ENCODE data around the gene GLRX3. TPM values are rescaled to one million over a fixed set of nuclear protein-coding genes. Genes with fewer than 3 reads are reported as not detected.

Gene GLRX3
- total RNA-seq, 1 donor from 2014 or later = 111 TPM

DNA sequence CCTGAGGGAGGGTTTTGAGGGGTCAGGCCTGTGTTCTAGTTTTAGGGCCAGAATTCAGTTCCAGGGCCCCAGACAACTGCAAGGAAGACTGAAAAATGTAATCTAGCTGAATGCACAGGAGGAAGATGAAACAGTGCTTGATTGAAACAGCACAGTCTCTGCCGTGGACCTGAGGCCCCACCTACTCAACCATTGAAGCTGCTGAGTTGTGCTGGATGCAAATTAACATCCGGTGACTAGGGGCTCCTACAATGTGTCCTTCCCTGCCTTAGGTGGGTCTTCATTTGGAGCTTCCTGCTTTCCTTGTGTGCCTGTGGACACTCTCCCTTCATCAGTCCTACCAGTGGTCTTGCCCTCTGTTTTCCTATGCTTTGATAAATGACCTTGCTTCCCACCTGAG, 5.7 kb downstream of the GLRX3 start:
- DNase-seq (ENCODE audit: low spot score) = no peak
- H3K27ac Mint-ChIP-seq (ENCODE audit: unreplicated experiment) = no peak overlapping the region
- H3K36me3 Mint-ChIP-seq (ENCODE audit: low read depth, unreplicated experiment) = peaks cover 21% of the 10 kb centered on the region
- peaks cover 14% of the 10 kb centered on the region for H3K27me3 Mint-ChIP-seq (ENCODE audit: unreplicated experiment)
- H3K9me3 Mint-ChIP-seq (ENCODE audit: unreplicated experiment) = no peaks in the 10 kb centered on the region
- no peak for TF ChIP-seq CTCF (IDR thresholded peaks at IDR 0.05; ENCODE audit: unreplicated experiment)
- H3K4me3 Mint-ChIP-seq (ENCODE audit: unreplicated experiment) = no peak overlapping the region
- peaks cover 35% of the 10 kb centered on the region for H3K4me1 Mint-ChIP-seq (ENCODE audit: unreplicated experiment)

GRCh38 chr10:130146042-130146441, 9.9 kb downstream of the GLRX3 start:
- H3K36me3 Mint-ChIP-seq (ENCODE audit: low read depth, unreplicated experiment) = peaks cover 18% of the 10 kb centered on the region
- no peaks in the 10 kb centered on the region for H3K9me3 Mint-ChIP-seq (ENCODE audit: unreplicated experiment)
- DNase-seq (ENCODE audit: low spot score) = no peak
- TF ChIP-seq CTCF (IDR thresholded peaks at IDR 0.05; ENCODE audit: unreplicated experiment) = no peak
- peak overlapping the region; percentile 30 for H3K27ac Mint-ChIP-seq (ENCODE audit: unreplicated experiment)
- H3K4me3 Mint-ChIP-seq (ENCODE audit: unreplicated experiment) = no peak overlapping the region
- peaks cover 20% of the 10 kb centered on the region for H3K4me1 Mint-ChIP-seq (ENCODE audit: unreplicated experiment)
- H3K27me3 Mint-ChIP-seq (ENCODE audit: unreplicated experiment) = peaks cover 2% of the 10 kb centered on the region

DNA sequence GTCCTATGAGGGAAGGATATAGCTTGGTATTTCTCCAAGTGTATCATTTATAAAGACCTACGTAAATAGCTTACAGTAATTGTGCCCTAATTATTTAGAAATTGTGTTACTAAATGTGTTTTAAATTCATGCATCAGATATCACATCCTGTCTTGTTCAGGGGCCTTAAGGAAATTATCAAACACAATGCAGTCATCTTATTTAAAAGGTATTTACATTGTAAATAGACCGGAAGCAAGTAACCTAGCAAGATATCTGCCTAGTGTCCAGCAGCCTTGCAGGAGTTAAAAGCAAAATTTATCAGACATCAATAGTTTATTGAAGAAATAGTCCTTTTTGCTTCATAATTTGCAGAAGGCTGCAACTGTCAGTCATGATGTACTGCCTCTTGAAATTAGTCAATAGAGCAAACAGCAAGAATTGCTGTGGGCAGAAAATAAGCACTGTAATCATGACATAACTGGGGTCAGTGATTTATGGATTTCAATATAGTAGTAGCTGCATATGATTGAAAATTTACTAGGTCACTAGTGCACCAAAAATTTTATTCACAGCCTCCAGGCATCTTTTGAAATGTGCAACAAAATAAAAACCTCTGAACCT, 23.1 kb downstream of the GLRX3 start:
- H3K27me3 Mint-ChIP-seq (ENCODE audit: unreplicated experiment) = peaks cover 1% of the 10 kb centered on the region
- no peak for DNase-seq (ENCODE audit: low spot score)
- peaks cover 25% of the 10 kb centered on the region for H3K36me3 Mint-ChIP-seq (ENCODE audit: low read depth, unreplicated experiment)
- no peak overlapping the region for H3K27ac Mint-ChIP-seq (ENCODE audit: unreplicated experiment)
- no peaks in the 10 kb centered on the region for H3K9me3 Mint-ChIP-seq (ENCODE audit: unreplicated experiment)
- peaks cover 2% of the 10 kb centered on the region for H3K4me1 Mint-ChIP-seq (ENCODE audit: unreplicated experiment)
- no peak overlapping the region for H3K4me3 Mint-ChIP-seq (ENCODE audit: unreplicated experiment)
- no peak for TF ChIP-seq CTCF (IDR thresholded peaks at IDR 0.05; ENCODE audit: unreplicated experiment)

DNA sequence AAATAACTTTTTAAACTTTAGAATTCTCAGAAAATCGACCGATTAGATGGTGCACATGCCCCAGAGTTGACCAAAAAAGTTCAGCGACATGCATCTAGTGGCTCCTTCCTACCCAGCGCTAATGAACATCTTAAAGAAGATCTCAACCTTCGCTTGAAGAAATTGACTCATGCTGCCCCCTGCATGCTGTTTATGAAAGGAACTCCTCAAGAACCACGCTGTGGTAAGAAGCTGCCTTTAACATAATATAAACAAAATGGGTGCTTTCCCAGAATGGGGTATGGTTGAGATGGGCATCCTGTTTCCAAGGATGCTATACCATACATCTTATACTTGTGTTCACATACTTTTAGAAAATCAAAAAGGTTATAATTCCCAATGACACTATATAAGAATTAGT, 24.6 kb downstream of the GLRX3 start:
- Mint-ChIP-seq H3K9me3 (ENCODE audit: unreplicated experiment) (no peaks in the 10 kb centered on the region), H3K36me3 (ENCODE audit: low read depth, unreplicated experiment) (peaks cover 12% of the 10 kb centered on the region), H3K27me3 (ENCODE audit: unreplicated experiment) (peaks cover 1% of the 10 kb centered on the region), H3K4me3 (ENCODE audit: unreplicated experiment) (no peak overlapping the region), H3K4me1 (ENCODE audit: unreplicated experiment) (peaks cover 2% of the 10 kb centered on the region), H3K27ac (ENCODE audit: unreplicated experiment) (no peak overlapping the region)
- no peak for DNase-seq (ENCODE audit: low spot score)
- no peak for TF ChIP-seq CTCF (IDR thresholded peaks at IDR 0.05; ENCODE audit: unreplicated experiment)

GRCh38 chr10:130161331-130161730, 25.1 kb downstream of the GLRX3 start:
- peaks cover 1% of the 10 kb centered on the region for H3K27me3 Mint-ChIP-seq (ENCODE audit: unreplicated experiment)
- H3K27ac Mint-ChIP-seq (ENCODE audit: unreplicated experiment) = no peak overlapping the region
- peaks cover 15% of the 10 kb centered on the region for H3K36me3 Mint-ChIP-seq (ENCODE audit: low read depth, unreplicated experiment)
- H3K4me3 Mint-ChIP-seq (ENCODE audit: unreplicated experiment) = no peak overlapping the region
- DNase-seq (ENCODE audit: low spot score) = no peak
- no peak for TF ChIP-seq CTCF (IDR thresholded peaks at IDR 0.05; ENCODE audit: unreplicated experiment)
- peaks cover 2% of the 10 kb centered on the region for H3K4me1 Mint-ChIP-seq (ENCODE audit: unreplicated experiment)
- no peaks in the 10 kb centered on the region for H3K9me3 Mint-ChIP-seq (ENCODE audit: unreplicated experiment)
